ENCODE results near the gene KCNAB1.

- no peak for TF ChIP-seq CTCF (conservative IDR thresholded peaks at IDR 0.05 in 1 of 2, IDR thresholded peaks at IDR 0.05 in 1 of 2; ENCODE audit: extremely low read depth in 1 of 2, insufficient read depth in 1 of 2, low read depth in 1 of 2, low read length in 2 of 2)
- no peak for TF ChIP-seq EZH2 (IDR thresholded peaks at IDR 0.05; ENCODE audit: borderline replicate concordance, low read length)
Measured at GRCh38 chr3:156108616-156109015, 11.8 kb upstream of the KCNAB1 start.
